Fibroblast of upper back skin (primary cell): ENCODE results near the gene ATP10A.
"Not testable (repeated sequence)": the region's sequence is repeated elsewhere in the genome, so short reads cannot be mapped to it uniquely, and the experiment has no call there.

Source experiments
- DNase-seq: peaks from one replicate; pipeline ENCODE4 v3.0.0-alpha.2; 2013

ATP10A gene

GRCh38 chr15:25770618-25771337, 92.3 kb downstream of the ATP10A start:
- DNase-seq = no peak

GRCh38 chr15:25770031-25770430, 93.1 kb downstream of the ATP10A start:
- DNase-seq = no peak

- no peak for DNase-seq
These were observed 94.9 kb downstream of the ATP10A start for GRCh38 chr15:25768271-25768670.

- DNase-seq = no peak
These were observed 95.6 kb downstream of the ATP10A start for GRCh38 chr15:25767356-25768151.

GRCh38 chr15:25766417-25766816, 96.7 kb downstream of the ATP10A start:
- no peak for DNase-seq

GRCh38 chr15:25764980-25765735, 98.0 kb downstream of the ATP10A start:
- DNase-seq = no peak

GRCh38 chr15:25763954-25764353, 99.2 kb downstream of the ATP10A start:
- DNase-seq = no peak

GRCh38 chr15:25763331-25763751, 99.8 kb downstream of the ATP10A start:
- DNase-seq = peak; percentile 15

- DNase-seq = no peak
These were observed 101.0 kb downstream of the ATP10A start for GRCh38 chr15:25761971-25762662.

GRCh38 chr15:25759421-25759820, 103.7 kb downstream of the ATP10A start:
- no peak for DNase-seq

- DNase-seq = not testable (repeated sequence)
These were observed 104.5 kb downstream of the ATP10A start for GRCh38 chr15:25758612-25759011.

- no peak for DNase-seq
These were observed 119.4 kb downstream of the ATP10A start for GRCh38 chr15:25743548-25744275.

GRCh38 chr15:25742776-25743547, 120.2 kb downstream of the ATP10A start:
- DNase-seq = no peak

GRCh38 chr15:25742041-25742730, 120.9 kb downstream of the ATP10A start:
- no peak for DNase-seq

- no peak for DNase-seq
These were observed 121.9 kb downstream of the ATP10A start for GRCh38 chr15:25741256-25741580.

- no peak for DNase-seq
These were observed 122.5 kb downstream of the ATP10A start for GRCh38 chr15:25740383-25741255.

GRCh38 chr15:25739687-25740121, 123.4 kb downstream of the ATP10A start:
- DNase-seq = peak; percentile 41

- peak; percentile 16 for DNase-seq
These were observed 124.8 kb downstream of the ATP10A start for GRCh38 chr15:25738171-25738965.

GRCh38 chr15:25737218-25737643, 125.9 kb downstream of the ATP10A start:
- peak; percentile 7 for DNase-seq
